GM12872 (cell line): ENCODE data around the gene DGAT2L6.

ENCODE experiments used
- CTCF ChIP-seq: IDR thresholded peaks from 3 replicates; pipeline ENCODE4 v1.5.1; 2011; ENCODE audit warnings: low read depth, mild to moderate bottlenecking, low read length, moderate library complexity; ENCODE audit not compliant: insufficient read depth

Gene DGAT2L6

DNA sequence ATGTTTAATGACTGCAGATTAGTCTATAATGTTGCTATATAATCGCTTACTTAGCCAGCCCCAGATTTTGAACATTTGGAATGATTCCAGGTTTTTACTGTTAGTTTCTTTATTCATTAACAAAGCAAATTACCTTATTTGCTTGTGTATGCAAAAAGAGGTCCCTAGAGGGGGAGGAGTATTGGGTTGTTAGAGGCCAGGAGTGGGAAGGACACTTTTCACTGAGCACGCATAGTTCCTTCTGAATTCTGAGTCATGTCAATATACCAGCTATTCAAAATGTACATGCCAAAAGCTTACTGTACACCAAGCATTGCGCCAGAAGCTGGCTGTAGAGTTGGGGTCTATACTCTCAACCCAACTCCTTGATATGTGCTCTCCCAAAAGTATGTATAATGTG is 5.1 kb upstream of the DGAT2L6 start:
- no peak for TF ChIP-seq CTCF

DNA sequence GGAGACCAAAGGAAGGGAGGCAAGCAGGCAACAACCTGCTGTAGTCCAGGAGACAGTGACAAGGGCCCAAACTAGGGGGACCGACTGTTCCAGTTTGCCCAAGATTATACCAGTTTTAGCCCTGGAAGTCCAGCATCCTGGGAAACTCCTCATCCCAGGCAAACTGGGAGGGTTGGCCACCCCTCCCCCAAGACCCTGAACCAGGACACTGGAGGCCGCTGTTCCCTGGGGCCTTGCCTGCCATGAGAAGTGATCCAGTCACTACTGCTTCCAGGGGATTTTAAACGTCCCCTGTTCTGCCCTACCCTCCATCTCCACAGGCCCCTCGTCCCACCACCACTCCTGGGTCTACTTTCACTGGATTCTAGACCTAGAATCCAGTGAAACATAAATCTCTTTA is 4.3 kb upstream of the DGAT2L6 start:
- TF ChIP-seq CTCF = no peak

DNA sequence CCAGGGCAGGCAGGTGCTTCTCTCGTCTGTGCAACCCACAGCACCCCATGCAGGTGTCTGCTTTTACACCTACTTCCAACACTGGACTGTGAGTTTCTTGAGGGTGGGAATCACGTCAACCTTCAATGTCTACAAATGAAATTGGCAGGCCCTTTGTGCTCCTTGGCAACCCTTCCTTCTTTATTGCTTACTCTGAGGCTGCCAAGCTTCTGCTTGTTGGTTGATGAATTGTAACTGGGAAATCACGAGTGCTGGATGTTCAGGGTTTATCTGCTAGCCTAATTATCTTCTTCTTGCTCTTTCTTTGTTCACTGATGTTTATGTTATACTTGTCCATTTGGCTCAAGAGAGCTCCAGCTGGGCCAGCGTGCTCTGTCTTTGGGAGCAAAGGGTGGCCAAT is 2.5 kb upstream of the DGAT2L6 start:
- TF ChIP-seq CTCF = no peak

- no peak for TF ChIP-seq CTCF
Observed at GRCh38 chrX:70175338-70175737, 1.9 kb upstream of the DGAT2L6 start.

- TF ChIP-seq CTCF = no peak
Observed at GRCh38 chrX:70183091-70183490, 5.8 kb downstream of the DGAT2L6 start.

DNA sequence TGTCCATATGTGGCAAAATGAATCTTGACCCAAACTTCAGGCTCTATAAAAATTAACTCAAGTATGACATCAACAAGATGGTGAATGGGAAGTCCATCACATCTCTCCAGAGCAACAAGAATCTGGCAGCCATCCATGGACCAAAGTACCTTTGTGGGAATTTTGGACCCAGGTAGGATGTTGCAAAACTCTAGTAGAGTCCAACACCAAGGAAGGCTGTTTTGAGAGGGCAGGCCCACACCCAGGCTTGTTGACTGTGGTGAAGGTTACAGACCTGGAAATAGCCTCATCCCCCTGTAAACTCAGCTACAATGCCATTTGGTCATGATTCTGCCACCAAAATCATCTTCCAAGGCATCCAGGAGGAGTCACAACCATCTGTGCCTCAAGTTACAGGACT is 12.9 kb downstream of the DGAT2L6 start:
- TF ChIP-seq CTCF = no peak

- peak; percentile 62 for TF ChIP-seq CTCF
Observed at GRCh38 chrX:70196961-70197720, 19.9 kb downstream of the DGAT2L6 start.
